ENCODE data around the gene MINDY4. TPM values are rescaled to one million over a fixed set of nuclear protein-coding genes. Genes with fewer than 3 reads are reported as not detected.
"Not testable (repeated sequence)": the region's sequence is repeated elsewhere in the genome, so short reads cannot be mapped to it uniquely, and the experiment has no call there.

MINDY4 gene
- total RNA-seq, 6 experiments from 2014 or later: 1.2 to 3.2 (median 2.3) TPM

DNA sequence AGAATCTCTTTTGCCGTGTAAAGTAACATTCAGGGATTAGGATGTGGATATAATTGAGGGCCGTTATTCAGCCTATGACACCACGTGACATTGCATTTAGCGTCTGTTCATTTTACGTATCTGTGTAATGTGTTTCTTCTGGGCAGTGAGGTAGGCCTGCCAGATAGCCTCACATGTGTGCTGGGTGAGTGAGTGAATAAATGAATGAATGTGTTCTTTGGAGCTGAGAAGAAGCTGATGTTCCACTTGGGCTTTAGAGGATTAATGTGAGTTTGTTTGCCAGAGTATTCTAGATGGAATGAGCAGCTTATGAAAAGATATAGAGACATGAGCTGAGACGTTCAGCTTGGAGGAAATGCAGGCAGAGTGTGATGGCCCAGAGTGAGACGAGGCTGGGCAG is 55.0 kb downstream of the MINDY4 start:
- Histone ChIP-seq H3K27ac (no peak overlapping the region), H3K27me3 (no peaks in the 10 kb centered on the region), H3K4me3 (no peak overlapping the region), H3K36me3 (no peaks in the 10 kb centered on the region), H3K9me3 (no peaks in the 10 kb centered on the region), H3K4me1 (no peaks in the 10 kb centered on the region)
- TF ChIP-seq POLR2A (IDR thresholded peaks at IDR 0.05): no peak
- TF ChIP-seq, protein P1, sequence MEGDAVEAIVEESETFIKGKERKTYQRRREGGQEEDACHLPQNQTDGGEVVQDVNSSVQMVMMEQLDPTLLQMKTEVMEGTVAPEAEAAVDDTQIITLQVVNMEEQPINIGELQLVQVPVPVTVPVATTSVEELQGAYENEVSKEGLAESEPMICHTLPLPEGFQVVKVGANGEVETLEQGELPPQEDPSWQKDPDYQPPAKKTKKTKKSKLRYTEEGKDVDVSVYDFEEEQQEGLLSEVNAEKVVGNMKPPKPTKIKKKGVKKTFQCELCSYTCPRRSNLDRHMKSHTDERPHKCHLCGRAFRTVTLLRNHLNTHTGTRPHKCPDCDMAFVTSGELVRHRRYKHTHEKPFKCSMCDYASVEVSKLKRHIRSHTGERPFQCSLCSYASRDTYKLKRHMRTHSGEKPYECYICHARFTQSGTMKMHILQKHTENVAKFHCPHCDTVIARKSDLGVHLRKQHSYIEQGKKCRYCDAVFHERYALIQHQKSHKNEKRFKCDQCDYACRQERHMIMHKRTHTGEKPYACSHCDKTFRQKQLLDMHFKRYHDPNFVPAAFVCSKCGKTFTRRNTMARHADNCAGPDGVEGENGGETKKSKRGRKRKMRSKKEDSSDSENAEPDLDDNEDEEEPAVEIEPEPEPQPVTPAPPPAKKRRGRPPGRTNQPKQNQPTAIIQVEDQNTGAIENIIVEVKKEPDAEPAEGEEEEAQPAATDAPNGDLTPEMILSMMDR (IDR thresholded peaks at IDR 0.05): no peak
- no peak for DNase-seq
- intact Hi-C loops (cut with DNase I): no loop called here
- 88% methylated on average over 7 of the region's 7 CpGs for WGBS (ENCODE audit: insufficient coverage, low coverage, low lambda C conversion rate, missing lambda C conversion rate)
- no peak for ATAC-seq

DNA sequence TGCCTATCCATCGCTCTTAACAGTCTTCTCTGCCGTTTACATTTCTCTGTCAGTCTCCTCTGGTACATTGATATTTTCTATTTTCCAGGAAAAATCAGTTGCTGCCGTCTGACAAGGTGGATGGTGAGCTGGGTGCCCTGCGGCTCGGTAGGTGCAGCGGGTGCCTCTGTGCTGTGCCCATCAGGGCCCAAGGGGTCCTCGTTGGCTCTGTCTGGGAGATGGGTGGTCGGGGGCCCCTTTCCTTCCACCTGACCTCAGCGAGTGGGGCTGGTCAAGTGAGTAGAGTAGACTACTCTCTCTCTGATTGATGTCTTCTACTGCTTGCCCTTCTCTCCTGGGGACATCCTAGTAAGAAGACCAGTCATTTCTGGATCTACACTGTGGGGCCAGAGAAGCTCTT is 57.4 kb downstream of the MINDY4 start:
- TF ChIP-seq, protein P1 (IDR thresholded peaks at IDR 0.05): no peak
- no peak for TF ChIP-seq POLR2A (IDR thresholded peaks at IDR 0.05)
- ATAC-seq: no peak
- no peak overlapping the region for H3K4me3 ChIP-seq
- 100% methylated on average over 2 of the region's 9 CpGs for WGBS (ENCODE audit: insufficient coverage, low coverage, low lambda C conversion rate, missing lambda C conversion rate)
- intact Hi-C loops (cut with DNase I): no loop called here
- no peaks in the 10 kb centered on the region for H3K4me1 ChIP-seq
- DNase-seq: no peak
- no peaks in the 10 kb centered on the region for H3K9me3 ChIP-seq
- H3K36me3 ChIP-seq: no peaks in the 10 kb centered on the region
- H3K27me3 ChIP-seq: no peaks in the 10 kb centered on the region
- H3K27ac ChIP-seq: no peak overlapping the region

DNA sequence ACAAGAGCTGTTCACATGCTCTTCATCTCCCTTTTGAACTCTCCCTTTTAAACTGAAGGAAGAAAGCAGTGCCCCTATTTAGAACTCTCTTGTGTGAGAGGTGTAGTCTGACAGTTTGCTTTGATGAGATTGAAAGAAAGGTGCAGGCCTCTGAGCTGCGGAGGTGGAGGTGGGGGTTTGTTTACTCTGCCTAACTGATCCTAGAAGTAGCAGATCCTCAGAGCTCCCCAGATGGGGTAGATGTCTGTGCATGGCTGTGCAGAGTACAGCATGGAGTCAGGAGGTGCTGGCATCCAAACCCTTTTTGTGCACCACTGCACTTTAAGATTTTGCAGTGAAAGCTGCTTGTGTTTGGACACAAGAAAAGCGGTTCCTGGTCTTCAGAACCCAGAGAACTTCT is 58.3 kb downstream of the MINDY4 start:
- no peaks in the 10 kb centered on the region for H3K36me3 ChIP-seq
- no peak for ATAC-seq
- no peak for DNase-seq
- no peak for TF ChIP-seq POLR2A (IDR thresholded peaks at IDR 0.05)
- TF ChIP-seq, protein P1 (IDR thresholded peaks at IDR 0.05): no peak
- H3K27ac ChIP-seq: no peak overlapping the region
- intact Hi-C loops (cut with DNase I): no loop called here
- H3K4me3 ChIP-seq: no peak overlapping the region
- peaks cover 0 to 7% (median 0%) of the 10 kb centered on the region in 4 donors for H3K9me3 ChIP-seq
- 90% methylated on average over 2 of the region's 2 CpGs for WGBS (ENCODE audit: insufficient coverage, low coverage, low lambda C conversion rate, missing lambda C conversion rate)
- H3K4me1 ChIP-seq: no peaks in the 10 kb centered on the region
- H3K27me3 ChIP-seq: no peaks in the 10 kb centered on the region

DNA sequence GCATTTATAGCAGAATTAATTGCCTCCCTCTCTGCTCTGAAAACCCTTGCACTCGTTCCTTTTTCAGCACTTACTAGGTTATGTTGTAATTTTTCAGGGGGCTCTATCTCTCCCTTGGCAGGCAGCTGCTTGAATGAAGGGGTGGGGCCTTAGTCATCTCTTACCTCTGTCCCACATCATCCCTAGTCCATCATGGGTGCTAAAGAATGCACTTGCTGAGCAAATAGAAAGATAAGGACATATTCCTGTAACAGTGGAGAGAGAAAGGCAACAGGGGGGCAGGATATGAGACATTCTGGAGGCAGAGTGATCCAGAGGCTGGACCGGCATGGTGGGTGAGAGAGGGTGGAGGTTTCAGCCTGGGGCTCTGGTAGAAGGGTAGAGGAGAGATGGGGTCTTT is 60.0 kb downstream of the MINDY4 start:
- H3K4me3 ChIP-seq: no peak overlapping the region
- ATAC-seq (no peak), DNase-seq (no peak)
- intact Hi-C loops (cut with DNase I): no loop called here
- H3K36me3 ChIP-seq: no peaks in the 10 kb centered on the region
- TF ChIP-seq POLR2A (IDR thresholded peaks at IDR 0.05): no peak
- TF ChIP-seq, protein P1 (IDR thresholded peaks at IDR 0.05): no peak
- peaks cover 0 to 7% (median 0%) of the 10 kb centered on the region in 4 donors for H3K9me3 ChIP-seq
- 93% methylated on average over 2 of the region's 2 CpGs for WGBS (ENCODE audit: insufficient coverage, low coverage, low lambda C conversion rate, missing lambda C conversion rate)
- no peak overlapping the region for H3K27ac ChIP-seq
- no peaks in the 10 kb centered on the region for H3K4me1 ChIP-seq
- H3K27me3 ChIP-seq: no peaks in the 10 kb centered on the region

DNA sequence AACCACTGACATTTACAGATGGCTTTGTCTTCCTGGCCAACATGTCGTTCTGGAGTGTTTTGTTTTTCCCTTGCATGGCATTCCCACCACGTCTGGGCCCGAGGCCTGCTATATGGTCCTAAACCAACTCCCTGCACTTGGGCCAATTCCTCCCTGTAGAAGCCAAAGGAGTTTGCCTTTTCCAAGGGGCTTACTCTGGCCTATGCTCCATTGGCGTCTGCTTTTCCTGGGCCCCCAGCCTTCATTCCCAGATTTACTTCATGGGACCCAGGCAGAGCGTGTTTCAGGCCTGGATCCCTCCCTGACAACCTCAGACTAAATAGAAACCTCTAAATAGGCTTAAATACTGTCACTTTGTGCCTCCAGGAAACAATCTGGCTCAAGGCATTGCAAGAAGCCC is 60.7 kb downstream of the MINDY4 start:
- no peak for ATAC-seq
- no peaks in the 10 kb centered on the region for H3K4me1 ChIP-seq
- TF ChIP-seq, protein P1 (IDR thresholded peaks at IDR 0.05): no peak
- TF ChIP-seq POLR2A (IDR thresholded peaks at IDR 0.05): no peak
- H3K36me3 ChIP-seq: no peaks in the 10 kb centered on the region
- no peak overlapping the region for H3K27ac ChIP-seq
- no peaks in the 10 kb centered on the region for H3K27me3 ChIP-seq
- H3K9me3 ChIP-seq: peaks cover 0 to 7% (median 0%) of the 10 kb centered on the region in 4 donors
- intact Hi-C loops (cut with DNase I): no loop called here
- H3K4me3 ChIP-seq: no peak overlapping the region
- no peak for DNase-seq
- 77% methylated on average over 4 of the region's 5 CpGs for WGBS (ENCODE audit: insufficient coverage, low coverage, low lambda C conversion rate, missing lambda C conversion rate)

DNA sequence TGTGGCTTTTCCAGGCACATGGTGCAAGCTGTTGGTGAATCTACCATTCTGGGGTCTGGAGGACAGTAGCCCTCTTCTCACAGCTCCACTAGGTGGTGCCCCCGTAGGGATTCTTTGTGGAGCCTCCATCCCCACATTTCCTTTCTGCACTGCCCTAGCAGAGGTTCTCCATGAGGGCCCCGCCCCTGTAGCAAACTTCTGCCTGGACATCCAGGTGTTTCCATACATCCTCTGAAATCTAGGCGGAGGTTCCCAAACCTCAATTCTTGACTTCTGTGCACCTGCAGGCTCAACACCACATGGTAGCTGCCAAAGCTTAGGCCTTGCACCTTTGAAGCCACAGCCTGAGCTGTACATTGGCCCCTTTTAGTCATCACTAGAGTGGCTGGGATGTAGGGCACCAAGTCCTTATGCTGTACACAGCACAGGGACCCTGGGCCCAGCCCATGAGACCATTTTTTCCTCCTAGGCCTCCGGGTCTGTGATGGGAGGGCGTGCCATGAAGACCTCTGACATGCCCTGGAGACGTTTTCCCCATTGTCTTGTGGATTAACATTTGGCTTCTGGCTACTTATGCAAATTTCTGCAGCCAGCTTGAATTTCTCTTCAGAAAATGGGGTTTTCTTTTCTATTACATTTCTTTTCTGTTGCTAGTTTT is 62.9 kb downstream of the MINDY4 start:
- H3K36me3 ChIP-seq; H3K4me3 ChIP-seq; H3K4me1 ChIP-seq; H3K9me3 ChIP-seq; H3K27ac ChIP-seq; H3K27me3 ChIP-seq; DNase-seq; ATAC-seq; intact Hi-C loops (cut with DNase I): not testable (repeated sequence)
- WGBS (ENCODE audit: insufficient coverage, low coverage, low lambda C conversion rate, missing lambda C conversion rate): 72% methylated on average over 2 of the region's 6 CpGs

Data from right lobe of liver (tissue), 6 donors.